Measurements from ENCODE around the gene ILK.

DNA sequence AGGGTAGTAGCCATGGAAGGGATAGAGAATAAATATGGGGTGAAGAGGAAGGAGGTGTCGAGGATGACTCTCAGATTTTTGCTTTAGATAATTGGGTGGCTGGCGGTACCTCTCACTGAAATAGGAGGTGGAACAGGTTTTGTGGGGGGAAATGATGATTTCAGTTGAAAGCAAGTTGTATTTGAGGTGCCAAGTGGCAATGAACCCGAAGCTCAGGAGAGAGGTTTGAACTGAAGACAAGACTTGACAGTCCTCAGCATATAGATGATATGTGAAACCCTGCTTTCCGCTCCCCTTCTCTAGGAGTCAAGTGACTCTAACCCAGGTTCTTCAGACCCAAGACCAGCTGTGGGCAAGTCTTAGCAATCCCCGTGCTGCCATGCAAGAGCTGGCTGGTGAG is 33.9 kb upstream of the ILK start:
- TF ChIP-seq, protein P1, sequence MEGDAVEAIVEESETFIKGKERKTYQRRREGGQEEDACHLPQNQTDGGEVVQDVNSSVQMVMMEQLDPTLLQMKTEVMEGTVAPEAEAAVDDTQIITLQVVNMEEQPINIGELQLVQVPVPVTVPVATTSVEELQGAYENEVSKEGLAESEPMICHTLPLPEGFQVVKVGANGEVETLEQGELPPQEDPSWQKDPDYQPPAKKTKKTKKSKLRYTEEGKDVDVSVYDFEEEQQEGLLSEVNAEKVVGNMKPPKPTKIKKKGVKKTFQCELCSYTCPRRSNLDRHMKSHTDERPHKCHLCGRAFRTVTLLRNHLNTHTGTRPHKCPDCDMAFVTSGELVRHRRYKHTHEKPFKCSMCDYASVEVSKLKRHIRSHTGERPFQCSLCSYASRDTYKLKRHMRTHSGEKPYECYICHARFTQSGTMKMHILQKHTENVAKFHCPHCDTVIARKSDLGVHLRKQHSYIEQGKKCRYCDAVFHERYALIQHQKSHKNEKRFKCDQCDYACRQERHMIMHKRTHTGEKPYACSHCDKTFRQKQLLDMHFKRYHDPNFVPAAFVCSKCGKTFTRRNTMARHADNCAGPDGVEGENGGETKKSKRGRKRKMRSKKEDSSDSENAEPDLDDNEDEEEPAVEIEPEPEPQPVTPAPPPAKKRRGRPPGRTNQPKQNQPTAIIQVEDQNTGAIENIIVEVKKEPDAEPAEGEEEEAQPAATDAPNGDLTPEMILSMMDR (IDR thresholded peaks at IDR 0.05): no peak
- no peak for TF ChIP-seq POLR2A (IDR thresholded peaks at IDR 0.05)

Measured in Peyer's patch (tissue), 4 donors.